GM06990 (cell line): ENCODE results near the gene HOXA1.

Source experiments
- DNase-seq: peaks from one replicate; pipeline ENCODE4 v3.0.0-alpha.2; 2011; ENCODE audit not compliant: insufficient read length; ENCODE audit errors: extremely low read depth
- H3K27me3 ChIP-seq: replicated peaks from 2 replicates; pipeline ENCODE4 v1.6.0; 2011; ENCODE audit warnings: low read length; ENCODE audit not compliant: control insufficient read depth, insufficient read depth
- H3K36me3 ChIP-seq: 2 replicates; pipeline ENCODE4 v1.5.1; 2011; ENCODE audit warnings: low read length; ENCODE audit not compliant: control insufficient read depth, insufficient read depth
- H3K4me3 ChIP-seq: replicated peaks from 2 replicates; pipeline ENCODE4 v1.5.1; 2011; ENCODE audit warnings: low read depth, mild to moderate bottlenecking, control low read depth, low read length
- CTCF ChIP-seq: IDR thresholded peaks from 2 replicates; pipeline ENCODE4 v1.5.1; 2011; ENCODE audit warnings: low read length, control low read depth, mild to moderate bottlenecking, inconsistent platforms; ENCODE audit not compliant: insufficient read depth, poor library complexity, severe bottlenecking

Gene HOXA1

GRCh38 chr7:27068259-27068658 is 27.5 kb downstream of the HOXA1 start:
- Histone ChIP-seq H3K4me3 (no peak overlapping the region), H3K36me3 (no peaks in the 10 kb centered on the region), H3K27me3 (no peaks in the 10 kb centered on the region)
- no peak for TF ChIP-seq CTCF
- no peak for DNase-seq

- Histone ChIP-seq H3K27me3 (no peaks in the 10 kb centered on the region), H3K36me3 (no peaks in the 10 kb centered on the region), H3K4me3 (no peak overlapping the region)
- TF ChIP-seq CTCF: no peak
- no peak for DNase-seq
Measured at GRCh38 chr7:27066148-27066547, 29.7 kb downstream of the HOXA1 start.

DNA sequence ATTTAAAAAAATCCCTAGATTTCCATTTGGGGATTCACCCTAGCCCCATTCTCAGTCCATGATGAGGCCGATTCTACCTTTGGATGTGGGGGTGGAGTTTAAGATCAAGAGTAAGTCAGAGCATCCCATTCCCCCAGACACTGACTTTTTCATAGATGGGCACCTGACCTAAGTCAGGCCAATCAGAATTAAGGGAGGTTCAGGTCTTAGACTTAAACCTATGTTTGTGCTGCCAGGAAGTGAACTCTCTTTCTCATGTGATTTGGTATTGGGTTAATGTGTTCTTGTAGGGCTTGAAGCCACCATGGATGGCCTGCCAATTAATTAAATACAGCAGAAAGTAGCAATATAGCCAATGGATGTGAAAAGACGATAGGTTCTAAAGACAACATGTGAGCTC is 30.1 kb downstream of the HOXA1 start:
- H3K4me3 ChIP-seq: no peak overlapping the region
- no peaks in the 10 kb centered on the region for H3K27me3 ChIP-seq
- TF ChIP-seq CTCF: no peak
- no peaks in the 10 kb centered on the region for H3K36me3 ChIP-seq
- DNase-seq: no peak

DNA sequence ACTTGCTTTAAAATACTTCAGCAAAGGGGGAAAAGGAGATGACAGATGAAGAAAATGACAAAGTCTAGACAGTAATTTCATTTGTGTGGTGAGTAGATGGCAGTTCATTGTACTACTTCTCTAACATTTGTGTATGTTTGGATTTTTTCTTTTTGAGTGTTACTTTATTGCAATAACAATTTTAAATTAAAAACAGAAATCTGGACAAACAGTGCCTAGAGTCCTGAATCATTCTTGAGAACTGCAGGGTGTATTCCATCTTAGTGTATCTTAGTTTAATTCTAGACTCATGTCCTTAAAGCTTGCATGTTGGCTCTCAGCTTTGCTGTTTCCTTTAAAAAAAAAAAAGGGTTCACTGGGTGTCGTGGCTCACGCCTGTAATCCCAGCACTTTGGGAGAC is 31.1 kb downstream of the HOXA1 start:
- DNase-seq: no peak
- Histone ChIP-seq H3K36me3 (no peaks in the 10 kb centered on the region), H3K4me3 (no peak overlapping the region), H3K27me3 (no peaks in the 10 kb centered on the region)
- TF ChIP-seq CTCF: no peak

- no peak for DNase-seq
- Histone ChIP-seq H3K4me3 (no peak overlapping the region), H3K36me3 (no peaks in the 10 kb centered on the region), H3K27me3 (no peaks in the 10 kb centered on the region)
- no peak for TF ChIP-seq CTCF
Measured at GRCh38 chr7:27064159-27064558, 31.6 kb downstream of the HOXA1 start.

DNA sequence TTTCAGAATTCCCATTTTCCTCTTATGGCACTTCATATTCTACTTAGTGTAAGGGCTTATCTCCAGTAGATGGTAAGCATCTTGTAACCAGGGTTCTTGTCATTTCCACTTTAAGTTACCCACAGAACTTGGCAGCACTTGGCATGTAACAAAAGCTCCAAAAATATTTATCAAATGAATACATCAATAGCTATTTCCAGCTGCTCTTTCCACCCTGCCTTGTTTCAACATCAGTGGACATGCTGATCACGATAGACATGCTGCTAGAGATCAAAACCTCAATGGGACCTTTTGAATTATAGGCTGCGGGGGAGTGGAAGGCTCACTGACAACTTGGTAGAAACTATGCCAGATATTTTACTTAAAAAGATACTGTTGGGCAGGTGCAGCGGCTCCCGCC is 32.9 kb downstream of the HOXA1 start:
- Histone ChIP-seq H3K27me3 (no peaks in the 10 kb centered on the region), H3K4me3 (no peak overlapping the region), H3K36me3 (no peaks in the 10 kb centered on the region)
- no peak for DNase-seq
- no peak for TF ChIP-seq CTCF
